ENCODE measurements around the gene CLIC2.
"Not testable (repeated sequence)": the region's sequence is repeated elsewhere in the genome, so short reads cannot be mapped to it uniquely, and the experiment has no call there.

CLIC2 gene

GRCh38 chrX:155270969-155271368, 63.4 kb downstream of the CLIC2 start:
- DNase-seq (ENCODE audit: low read depth in 2 of 2), result no peak
- no peak overlapping the region for H3K4me3 ChIP-seq (replicated peaks in 1 of 2; ENCODE audit: low read depth in 2 of 2, low read length in 2 of 2)
- TF ChIP-seq CTCF (IDR thresholded peaks at IDR 0.05; ENCODE audit: low read depth, low read length), result no peak

- DNase-seq (ENCODE audit: low read depth in 2 of 2); H3K4me3 ChIP-seq (replicated peaks in 1 of 2; ENCODE audit: low read depth in 2 of 2, low read length in 2 of 2): not testable (repeated sequence)
Observed at GRCh38 chrX:155267995-155268394, 66.4 kb downstream of the CLIC2 start.

DNA sequence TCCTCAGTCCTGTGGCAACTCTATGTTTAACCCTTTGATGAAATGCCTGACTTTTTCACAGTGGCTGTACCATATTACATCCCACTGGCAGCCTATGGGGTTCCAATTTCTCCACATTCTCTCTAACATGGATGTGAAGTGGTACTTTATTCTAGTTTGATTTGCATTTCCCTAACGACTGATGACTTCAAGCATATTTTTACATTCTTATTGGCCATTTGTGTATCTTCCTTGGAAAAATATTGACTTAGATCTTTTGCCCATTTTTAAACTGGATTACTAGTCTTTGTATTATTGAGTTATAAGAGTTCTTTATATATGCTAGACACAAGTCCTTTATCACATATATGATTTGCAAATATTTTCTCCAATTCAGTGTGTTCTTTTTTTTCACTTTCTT, 68.0 kb downstream of the CLIC2 start:
- no peak overlapping the region for H3K4me3 ChIP-seq (replicated peaks in 1 of 2; ENCODE audit: low read depth in 2 of 2, low read length in 2 of 2)
- no peak for TF ChIP-seq CTCF (IDR thresholded peaks at IDR 0.05; ENCODE audit: low read depth, low read length)

GRCh38 chrX:155263854-155264628, 70.4 kb downstream of the CLIC2 start, which contains the start of gene RAB39B:
Gene RAB39B (minus strand): TSS chrX:155264491. CDS start chrX:155264288, 203 bp downstream.
- H3K4me3 ChIP-seq (replicated peaks in 1 of 2; ENCODE audit: low read depth in 2 of 2, low read length in 2 of 2), result no peak within 1 kb of the TSS
- peak; percentile 26 to 65 for DNase-seq (ENCODE audit: low read depth in 2 of 2)
- no peak for TF ChIP-seq CTCF (IDR thresholded peaks at IDR 0.05; ENCODE audit: low read depth, low read length)

More for the DNA sequence above, 68.0 kb downstream of the CLIC2 start:
- DNase-seq (ENCODE audit: low read depth in 2 of 2), result no peak

DNA sequence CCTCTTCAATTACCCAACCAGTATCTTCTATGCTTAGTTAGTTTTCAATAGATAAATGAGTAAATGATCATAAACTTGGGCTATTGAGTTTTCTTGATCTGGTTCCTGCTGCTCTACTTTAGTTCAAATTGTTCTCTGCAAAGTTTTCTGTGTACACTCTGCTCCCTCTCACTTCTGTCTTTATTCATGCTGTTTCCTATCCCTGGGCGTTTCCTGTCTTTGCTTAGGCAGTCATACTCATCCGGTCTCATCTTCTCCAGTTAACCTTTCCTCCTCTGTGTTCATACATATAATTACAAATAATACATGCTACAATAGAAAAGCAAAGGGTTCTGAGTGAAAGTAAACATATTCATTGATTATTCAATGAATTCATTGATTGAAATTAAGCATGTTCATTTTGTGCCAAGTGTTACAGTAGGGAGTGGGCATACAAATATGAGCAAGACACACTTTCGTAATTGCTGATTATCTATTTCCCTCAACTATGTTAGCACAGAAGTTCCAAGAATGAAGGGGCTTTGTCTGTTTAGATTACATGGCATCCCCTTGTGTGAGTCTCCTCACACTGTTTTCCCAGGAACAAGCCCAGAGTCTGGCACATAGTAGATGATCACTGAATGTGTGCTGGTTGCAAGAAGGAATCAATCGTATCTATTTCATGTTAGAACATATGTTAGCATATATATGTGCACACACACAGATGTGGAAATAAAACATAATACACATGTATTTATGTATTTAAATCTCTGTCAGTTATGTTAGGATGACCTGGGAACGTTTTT, 71.3 kb downstream of the CLIC2 start:
- no peak overlapping the region for H3K4me3 ChIP-seq (replicated peaks in 1 of 2; ENCODE audit: low read depth in 2 of 2, low read length in 2 of 2)
- no peak for TF ChIP-seq CTCF (IDR thresholded peaks at IDR 0.05; ENCODE audit: low read depth, low read length)
- no peak for DNase-seq (ENCODE audit: low read depth in 2 of 2)

GRCh38 chrX:155259752-155260151, 74.7 kb downstream of the CLIC2 start:
- H3K4me3 ChIP-seq (replicated peaks in 1 of 2; ENCODE audit: low read depth in 2 of 2, low read length in 2 of 2), result no peak overlapping the region
- no peak for DNase-seq (ENCODE audit: low read depth in 2 of 2)
- TF ChIP-seq CTCF (IDR thresholded peaks at IDR 0.05; ENCODE audit: low read depth, low read length), result no peak

DNA sequence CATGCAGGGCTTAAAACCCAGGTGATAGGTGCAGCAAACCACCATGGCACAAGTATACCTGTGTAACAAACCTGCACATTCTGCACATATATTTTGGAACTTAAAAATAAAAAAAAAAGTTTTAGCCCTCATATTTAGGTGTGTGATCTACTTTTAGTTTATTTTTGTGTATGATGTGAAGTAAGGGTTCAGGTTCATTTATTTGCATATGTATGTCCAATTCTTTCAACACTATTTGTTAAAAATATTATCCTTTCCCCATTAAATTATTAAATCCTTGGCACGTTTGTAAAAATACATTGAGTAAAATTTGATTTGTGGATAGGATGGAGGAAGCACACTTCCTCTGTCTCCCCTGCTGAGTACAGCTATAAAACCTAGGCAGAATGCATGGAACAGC, 83.0 kb downstream of the CLIC2 start:
- no peak for TF ChIP-seq CTCF (IDR thresholded peaks at IDR 0.05; ENCODE audit: low read depth, low read length)
- no peak overlapping the region for H3K4me3 ChIP-seq (replicated peaks in 1 of 2; ENCODE audit: low read depth in 2 of 2, low read length in 2 of 2)
- DNase-seq (ENCODE audit: low read depth in 2 of 2), result no peak
